SK-N-SH treated with all-trans-retinoic acid at 6 μM for 48 hours (cell line): ENCODE data around the gene CCND1.

Experiments used
- ATAC-seq: fragments of 200-7000 bp; cut with Tn5 transposase; 3 replicates; pipeline ENCODE4 v1.9.1; 2020; ENCODE audit warnings: mild to moderate bottlenecking, moderate library complexity
- ARNTL ChIP-seq: fragments of 450-650 bp; formaldehyde crosslinking; IDR thresholded peaks from 2 replicates; pipeline ENCODE4 v1.5.0; 2020; ENCODE audit warnings: low read depth, mild to moderate bottlenecking, moderate library complexity, borderline replicate concordance
- BACH2 ChIP-seq: fragments of 250-450 bp; sonication (Bioruptor Pico); IDR thresholded peaks from 2 replicates; pipeline ENCODE4 v1.9.0; 2021; ENCODE audit warnings: mild to moderate bottlenecking, borderline replicate concordance
- CSDC2 ChIP-seq: fragments of 250-450 bp; sonication (Bioruptor Pico); IDR thresholded peaks from 2 replicates; pipeline ENCODE4 v1.5.0; 2020; ENCODE audit warnings: mild to moderate bottlenecking, moderate library complexity
- CSRNP3 ChIP-seq: fragments of 250-450 bp; sonication (Bioruptor Pico); IDR thresholded peaks from 2 replicates; pipeline ENCODE4 v1.5.1; 2021; ENCODE audit warnings: mild to moderate bottlenecking, moderate library complexity
- ESRRG ChIP-seq: fragments of 250-450 bp; sonication (Bioruptor Pico); IDR thresholded peaks from 2 replicates; pipeline ENCODE4 v1.6.1; 2021; ENCODE audit warnings: mild to moderate bottlenecking
- GLIS3 ChIP-seq: fragments of 250-450 bp; sonication (Bioruptor Pico); IDR thresholded peaks from 2 replicates; pipeline ENCODE4 v1.5.0; 2020; ENCODE audit warnings: mild to moderate bottlenecking, moderate library complexity
- ISL1 ChIP-seq: fragments of 250-450 bp; sonication (Bioruptor Pico); IDR thresholded peaks from 2 replicates; pipeline ENCODE4 v2.1.2; 2022; ENCODE audit warnings: mild to moderate bottlenecking, moderate library complexity
- OSR1 ChIP-seq: fragments of 250-450 bp; sonication (Bioruptor Pico); IDR thresholded peaks from 2 replicates; pipeline ENCODE4 v1.8.0; 2022; ENCODE audit warnings: moderate library complexity, mild to moderate bottlenecking, inconsistent platforms
- POU6F1 ChIP-seq: fragments of 250-450 bp; sonication (Bioruptor Pico); IDR thresholded peaks from 2 replicates; pipeline ENCODE4 v1.8.0; 2021; ENCODE audit warnings: low read depth, mild to moderate bottlenecking, moderate library complexity, borderline replicate concordance
- RARB ChIP-seq: fragments of 250-450 bp; sonication (Bioruptor Pico); IDR thresholded peaks from 2 replicates; pipeline ENCODE4 v1.8.0; 2021; ENCODE audit warnings: mild to moderate bottlenecking, moderate library complexity
- SNAI2 ChIP-seq: fragments of 250-450 bp; sonication (Bioruptor Pico); IDR thresholded peaks from 2 replicates; pipeline ENCODE4 v1.5.0; 2020; ENCODE audit warnings: mild to moderate bottlenecking, moderate library complexity
- TOX ChIP-seq: fragments of 250-450 bp; sonication (Bioruptor Pico); IDR thresholded peaks from 2 replicates; pipeline ENCODE4 v1.8.0; 2021; ENCODE audit warnings: mild to moderate bottlenecking, moderate library complexity, borderline replicate concordance
- TSHZ2 ChIP-seq: fragments of 250-450 bp; sonication (Bioruptor Pico); IDR thresholded peaks from 2 replicates; pipeline ENCODE4 v1.5.0; 2020; ENCODE audit warnings: mild to moderate bottlenecking, moderate library complexity
- ZNF70 ChIP-seq: fragments of 450-650 bp; formaldehyde crosslinking; IDR thresholded peaks from 2 replicates; pipeline ENCODE4 v1.5.0; 2020; ENCODE audit warnings: mild to moderate bottlenecking, moderate library complexity
- ZNF8 ChIP-seq: fragments of 450-650 bp; formaldehyde crosslinking; IDR thresholded peaks from 2 replicates; pipeline ENCODE4 v1.5.0; 2020; ENCODE audit warnings: mild to moderate bottlenecking, moderate library complexity
- TF ChIP-seq, protein P1 (sequence below): fragments of 250-450 bp; sonication (Bioruptor Pico); IDR thresholded peaks from 2 replicates; pipeline ENCODE4 v1.8.0; 2020; ENCODE audit warnings: mild to moderate bottlenecking, moderate library complexity, borderline replicate concordance
- TF ChIP-seq, protein P2 (sequence below): fragments of 250-450 bp; sonication (Bioruptor Pico); IDR thresholded peaks from 2 replicates; pipeline ENCODE4 v1.5.1; 2020; ENCODE audit warnings: low read depth, mild to moderate bottlenecking, moderate library complexity

The CCND1 gene

DNA sequence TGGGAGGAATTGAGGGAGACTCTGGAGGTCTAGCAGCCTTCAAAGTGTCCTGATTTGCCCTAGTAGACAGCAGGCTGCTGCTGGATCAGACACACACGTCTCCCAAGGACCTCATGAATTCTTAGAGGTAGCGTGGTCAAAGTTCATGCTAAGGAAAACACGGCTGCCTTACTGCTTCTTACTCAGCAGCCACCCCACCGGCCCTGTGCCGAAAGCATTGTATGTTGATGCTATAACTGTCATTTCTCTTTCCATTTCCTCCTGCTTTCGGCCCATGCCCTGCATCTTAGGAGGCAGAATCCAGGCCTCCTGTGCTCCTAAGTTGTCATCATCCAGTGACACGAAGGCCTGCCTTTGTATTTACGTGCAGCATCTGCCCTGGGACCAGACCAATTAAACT, 10.5 kb upstream of the CCND1 start:
- TF ChIP-seq ZNF70: no peak
- TF ChIP-seq ISL1: no peak
- no peak for TF ChIP-seq TSHZ2 (CRISPR knock-in tag)
- no peak for TF ChIP-seq BACH2 (CRISPR knock-in tag)
- no peak for TF ChIP-seq CSDC2
- no peak for TF ChIP-seq GLIS3
- no peak for TF ChIP-seq OSR1 (CRISPR knock-in tag)
- no peak for TF ChIP-seq CSRNP3 (CRISPR knock-in tag)
- no peak for ATAC-seq

DNA sequence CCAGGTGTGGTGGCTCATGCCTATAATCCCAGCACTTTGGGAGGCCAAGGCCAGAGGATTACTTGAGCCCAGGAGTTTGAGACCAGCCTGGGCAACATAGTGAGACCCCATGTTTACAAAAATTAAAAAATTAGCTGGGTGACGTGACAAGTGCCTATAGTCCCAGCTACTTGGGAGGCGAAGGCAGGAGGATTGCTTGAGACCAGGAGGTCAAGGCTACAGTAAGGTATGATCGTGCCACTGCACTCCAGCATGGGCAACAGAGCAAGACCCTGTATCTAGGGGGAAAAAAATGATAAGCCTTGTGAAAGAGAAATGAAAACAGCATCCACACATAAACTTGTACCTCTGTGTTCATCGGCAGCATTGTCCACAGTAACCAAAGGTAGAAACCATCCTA, 8.1 kb upstream of the CCND1 start:
- no peak for ATAC-seq

GRCh38 chr11:69634069-69634468, 6.9 kb upstream of the CCND1 start:
- no peak for ATAC-seq
- TF ChIP-seq BACH2 (CRISPR knock-in tag) (no peak), RARB (CRISPR knock-in tag) (no peak), ARNTL (CRISPR knock-in tag) (no peak), ZNF70 (no peak), ZNF8 (no peak), CSDC2 (no peak)

More for the DNA sequence above, 8.1 kb upstream of the CCND1 start:
- no peak for TF ChIP-seq ARNTL (CRISPR knock-in tag)
- TF ChIP-seq ZNF70: no peak
- TF ChIP-seq GLIS3: no peak
- TF ChIP-seq OSR1 (CRISPR knock-in tag): no peak
- TF ChIP-seq ISL1: no peak
- TF ChIP-seq, protein P1, sequence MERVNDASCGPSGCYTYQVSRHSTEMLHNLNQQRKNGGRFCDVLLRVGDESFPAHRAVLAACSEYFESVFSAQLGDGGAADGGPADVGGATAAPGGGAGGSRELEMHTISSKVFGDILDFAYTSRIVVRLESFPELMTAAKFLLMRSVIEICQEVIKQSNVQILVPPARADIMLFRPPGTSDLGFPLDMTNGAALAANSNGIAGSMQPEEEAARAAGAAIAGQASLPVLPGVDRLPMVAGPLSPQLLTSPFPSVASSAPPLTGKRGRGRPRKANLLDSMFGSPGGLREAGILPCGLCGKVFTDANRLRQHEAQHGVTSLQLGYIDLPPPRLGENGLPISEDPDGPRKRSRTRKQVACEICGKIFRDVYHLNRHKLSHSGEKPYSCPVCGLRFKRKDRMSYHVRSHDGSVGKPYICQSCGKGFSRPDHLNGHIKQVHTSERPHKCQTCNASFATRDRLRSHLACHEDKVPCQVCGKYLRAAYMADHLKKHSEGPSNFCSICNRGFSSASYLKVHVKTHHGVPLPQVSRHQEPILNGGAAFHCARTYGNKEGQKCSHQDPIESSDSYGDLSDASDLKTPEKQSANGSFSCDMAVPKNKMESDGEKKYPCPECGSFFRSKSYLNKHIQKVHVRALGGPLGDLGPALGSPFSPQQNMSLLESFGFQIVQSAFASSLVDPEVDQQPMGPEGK (CRISPR knock-in tag): no peak
- no peak for TF ChIP-seq RARB (CRISPR knock-in tag)

- ATAC-seq: no peak
- TF ChIP-seq POU6F1 (no peak), TOX (no peak), GLIS3 (no peak), SNAI2 (no peak), ZNF8 (no peak), OSR1 (CRISPR knock-in tag) (no peak), RARB (CRISPR knock-in tag) (no peak), ISL1 (no peak), ARNTL (CRISPR knock-in tag) (no peak), ZNF70 (no peak)
- TF ChIP-seq, protein P2, sequence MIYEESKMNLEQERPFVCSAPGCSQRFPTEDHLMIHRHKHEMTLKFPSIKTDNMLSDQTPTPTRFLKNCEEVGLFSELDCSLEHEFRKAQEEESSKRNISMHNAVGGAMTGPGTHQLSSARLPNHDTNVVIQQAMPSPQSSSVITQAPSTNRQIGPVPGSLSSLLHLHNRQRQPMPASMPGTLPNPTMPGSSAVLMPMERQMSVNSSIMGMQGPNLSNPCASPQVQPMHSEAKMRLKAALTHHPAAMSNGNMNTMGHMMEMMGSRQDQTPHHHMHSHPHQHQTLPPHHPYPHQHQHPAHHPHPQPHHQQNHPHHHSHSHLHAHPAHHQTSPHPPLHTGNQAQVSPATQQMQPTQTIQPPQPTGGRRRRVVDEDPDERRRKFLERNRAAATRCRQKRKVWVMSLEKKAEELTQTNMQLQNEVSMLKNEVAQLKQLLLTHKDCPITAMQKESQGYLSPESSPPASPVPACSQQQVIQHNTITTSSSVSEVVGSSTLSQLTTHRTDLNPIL (CRISPR knock-in tag): no peak
- TF ChIP-seq, all 23 proteins: peak for 0
Measured at GRCh38 chr11:69634590-69634989, 6.4 kb upstream of the CCND1 start.

- TF ChIP-seq ZNF8 (peak; percentile 21; the same call in 1 of the 2 replicates), ESRRG (CRISPR knock-in tag) (no peak)
- no peak for ATAC-seq
Measured at GRCh38 chr11:69635195-69635594, 5.8 kb upstream of the CCND1 start.
